ENCODE results near the gene DDX47. TPM values are rescaled to one million over a fixed set of nuclear protein-coding genes. Genes with fewer than 3 reads are reported as not detected.

The DDX47 gene
- total and polyA plus RNA-seq, 2 of the 13 experiments (the other 11 are each of a cell fraction or from before 2014, with no cell fraction given) = 48.5 to 78.7 TPM

DNA sequence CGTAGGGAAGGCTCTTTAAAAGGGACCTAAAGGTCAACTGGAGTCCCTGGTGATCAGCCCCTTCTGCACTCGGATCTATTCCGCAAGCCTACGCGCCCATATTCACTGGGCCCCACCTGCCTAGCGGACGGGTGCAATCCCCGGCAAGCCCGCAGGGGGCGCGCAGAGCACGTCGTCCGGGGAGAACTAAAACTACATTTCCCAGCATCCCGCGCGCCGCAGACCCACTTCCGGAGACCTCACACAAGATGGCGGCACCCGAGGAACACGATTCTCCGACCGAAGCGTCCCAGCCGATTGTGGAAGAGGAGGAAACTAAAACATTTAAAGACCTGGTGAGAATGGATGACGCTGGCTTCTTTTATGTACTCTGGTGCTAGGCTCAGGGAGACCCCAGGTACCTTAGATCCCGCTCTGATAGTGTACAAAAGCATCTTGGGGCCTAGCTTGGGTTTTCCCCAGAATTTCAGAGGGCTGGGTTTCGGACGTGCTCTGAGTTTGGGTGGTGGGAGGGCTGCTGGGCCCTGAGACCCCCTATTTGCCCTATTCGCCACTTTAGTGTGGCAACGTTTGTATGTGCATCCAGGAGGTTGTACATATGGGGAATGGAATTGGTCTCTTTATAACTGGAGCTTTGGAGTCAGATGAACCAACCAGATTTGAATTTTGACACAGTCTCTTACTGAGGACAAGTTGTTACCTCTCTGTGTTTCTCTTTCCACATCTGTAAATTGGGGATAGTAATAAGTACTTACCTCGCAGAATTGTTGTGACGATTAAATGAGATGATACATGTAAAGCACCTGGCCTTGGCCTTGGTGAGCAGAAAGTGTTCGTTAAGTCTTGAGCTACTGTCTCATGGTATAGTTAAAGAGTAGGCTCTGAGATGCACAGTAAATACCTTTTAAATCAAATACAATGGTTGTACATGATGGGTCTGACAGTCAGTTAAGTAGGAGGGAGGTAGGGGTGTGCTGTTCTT, at the start of gene DDX47 (continued):
- peak; percentile 43; the same call in 1 of the 2 replicates for TF ChIP-seq ZNF331 (CRISPR knock-in tag; IDR thresholded peaks at IDR 0.05)
- no peak for TF ChIP-seq ZC3H13 (CRISPR knock-in tag; IDR thresholded peaks at IDR 0.05)
- no peak for TF ChIP-seq ZNF841 (CRISPR knock-in tag; IDR thresholded peaks at IDR 0.05; ENCODE audit: borderline replicate concordance)
- TF ChIP-seq, protein P1, sequence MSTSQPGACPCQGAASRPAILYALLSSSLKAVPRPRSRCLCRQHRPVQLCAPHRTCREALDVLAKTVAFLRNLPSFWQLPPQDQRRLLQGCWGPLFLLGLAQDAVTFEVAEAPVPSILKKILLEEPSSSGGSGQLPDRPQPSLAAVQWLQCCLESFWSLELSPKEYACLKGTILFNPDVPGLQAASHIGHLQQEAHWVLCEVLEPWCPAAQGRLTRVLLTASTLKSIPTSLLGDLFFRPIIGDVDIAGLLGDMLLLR (CRISPR knock-in tag; IDR thresholded peaks at IDR 0.05) = peak; percentile 82; the same call in 1 of the 2 replicates
- no peak for TF ChIP-seq ZNF121 (CRISPR knock-in tag; IDR thresholded peaks at IDR 0.05)
- 0 out of 2 replicates have a peak, but pooled peaks have one; percentile 67 for TF ChIP-seq ZNF567 (CRISPR knock-in tag; IDR thresholded peaks at IDR 0.05; ENCODE audit: borderline replicate concordance)
- TF ChIP-seq ADNP (CRISPR knock-in tag; IDR thresholded peaks at IDR 0.05) = no peak
- 0 out of 2 replicates have a peak, but pooled peaks have one; percentile 86 for TF ChIP-seq RELA (CRISPR knock-in tag; IDR thresholded peaks at IDR 0.05)
- TF ChIP-seq MED13 (CRISPR knock-in tag; IDR thresholded peaks at IDR 0.05) = no peak
- TF ChIP-seq PHF21A (CRISPR knock-in tag; IDR thresholded peaks at IDR 0.05) = peak; percentile 72; the same call in 1 of the 2 replicates
- no peak for TF ChIP-seq MLLT10 (CRISPR knock-in tag; IDR thresholded peaks at IDR 0.05)
- TF ChIP-seq ZNF674 (CRISPR knock-in tag; IDR thresholded peaks at IDR 0.05; ENCODE audit: low read depth) = 0 out of 2 replicates have a peak, but pooled peaks have one; percentile 49
- TF ChIP-seq, protein P2, sequence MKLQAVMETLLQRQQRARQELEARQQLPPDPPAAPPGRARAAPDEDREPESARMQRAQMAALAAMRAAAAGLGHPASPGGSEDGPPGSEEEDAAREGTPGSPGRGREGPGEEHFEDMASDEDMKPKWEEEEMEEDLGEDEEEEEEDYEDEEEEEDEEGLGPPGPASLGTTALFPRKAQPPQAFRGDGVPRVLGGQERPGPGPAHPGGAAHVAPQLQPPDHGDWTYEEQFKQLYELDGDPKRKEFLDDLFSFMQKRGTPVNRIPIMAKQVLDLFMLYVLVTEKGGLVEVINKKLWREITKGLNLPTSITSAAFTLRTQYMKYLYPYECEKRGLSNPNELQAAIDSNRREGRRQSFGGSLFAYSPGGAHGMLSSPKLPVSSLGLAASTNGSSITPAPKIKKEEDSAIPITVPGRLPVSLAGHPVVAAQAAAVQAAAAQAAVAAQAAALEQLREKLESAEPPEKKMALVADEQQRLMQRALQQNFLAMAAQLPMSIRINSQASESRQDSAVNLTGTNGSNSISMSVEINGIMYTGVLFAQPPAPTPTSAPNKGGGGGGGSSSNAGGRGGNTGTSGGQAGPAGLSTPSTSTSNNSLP (IDR thresholded peaks at IDR 0.05; ENCODE audit: low read depth, low read length) = peak; percentile 51; the same call in 1 of the 2 replicates
- no peak for TF ChIP-seq ATRX (CRISPR knock-in tag; IDR thresholded peaks at IDR 0.05; ENCODE audit: borderline replicate concordance)
- TF ChIP-seq ZNF816 (CRISPR knock-in tag; IDR thresholded peaks at IDR 0.05; ENCODE audit: borderline replicate concordance) = 0 out of 2 replicates have a peak, but pooled peaks have one; percentile 32
- TF ChIP-seq ZNF605 (CRISPR knock-in tag; IDR thresholded peaks at IDR 0.05) = peak; percentile 87
- peak; percentile 49; the same call in 1 of the 2 replicates for TF ChIP-seq CEBPG (CRISPR knock-in tag; IDR thresholded peaks at IDR 0.05)
- TF ChIP-seq POLR2G (IDR thresholded peaks at IDR 0.05; ENCODE audit: low read depth, low read length) = peak; percentile 81
- TF ChIP-seq, protein P3, sequence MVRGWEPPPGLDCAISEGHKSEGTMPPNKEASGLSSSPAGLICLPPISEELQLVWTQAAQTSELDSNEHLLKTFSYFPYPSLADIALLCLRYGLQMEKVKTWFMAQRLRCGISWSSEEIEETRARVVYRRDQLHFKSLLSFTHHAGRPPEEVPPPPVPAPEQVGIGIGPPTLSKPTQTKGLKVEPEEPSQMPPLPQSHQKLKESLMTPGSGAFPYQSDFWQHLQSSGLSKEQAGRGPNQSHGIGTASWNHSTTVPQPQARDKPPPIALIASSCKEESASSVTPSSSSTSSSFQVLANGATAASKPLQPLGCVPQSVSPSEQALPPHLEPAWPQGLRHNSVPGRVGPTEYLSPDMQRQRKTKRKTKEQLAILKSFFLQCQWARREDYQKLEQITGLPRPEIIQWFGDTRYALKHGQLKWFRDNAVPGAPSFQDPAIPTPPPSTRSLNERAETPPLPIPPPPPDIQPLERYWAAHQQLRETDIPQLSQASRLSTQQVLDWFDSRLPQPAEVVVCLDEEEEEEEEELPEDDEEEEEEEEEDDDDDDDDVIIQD (CRISPR knock-in tag; IDR thresholded peaks at IDR 0.05; ENCODE audit: low read depth) = peak; percentile 70; the same call in 1 of the 2 replicates
- TF ChIP-seq CBX5 (CRISPR knock-in tag; IDR thresholded peaks at IDR 0.05; ENCODE audit: borderline replicate concordance) = peak; percentile 65; the same call in 1 of the 2 replicates
- TF ChIP-seq HCFC1 (IDR thresholded peaks at IDR 0.05; ENCODE audit: low read depth, low read length) = peak; percentile 96
- TF ChIP-seq FOXK1 (CRISPR knock-in tag; IDR thresholded peaks at IDR 0.05; ENCODE audit: borderline replicate concordance, low read depth) = peak; percentile 33; the same call in 1 of the 2 replicates
- TF ChIP-seq, protein P4, sequence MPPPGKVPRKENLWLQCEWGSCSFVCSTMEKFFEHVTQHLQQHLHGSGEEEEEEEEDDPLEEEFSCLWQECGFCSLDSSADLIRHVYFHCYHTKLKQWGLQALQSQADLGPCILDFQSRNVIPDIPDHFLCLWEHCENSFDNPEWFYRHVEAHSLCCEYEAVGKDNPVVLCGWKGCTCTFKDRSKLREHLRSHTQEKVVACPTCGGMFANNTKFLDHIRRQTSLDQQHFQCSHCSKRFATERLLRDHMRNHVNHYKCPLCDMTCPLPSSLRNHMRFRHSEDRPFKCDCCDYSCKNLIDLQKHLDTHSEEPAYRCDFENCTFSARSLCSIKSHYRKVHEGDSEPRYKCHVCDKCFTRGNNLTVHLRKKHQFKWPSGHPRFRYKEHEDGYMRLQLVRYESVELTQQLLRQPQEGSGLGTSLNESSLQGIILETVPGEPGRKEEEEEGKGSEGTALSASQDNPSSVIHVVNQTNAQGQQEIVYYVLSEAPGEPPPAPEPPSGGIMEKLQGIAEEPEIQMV (CRISPR knock-in tag; IDR thresholded peaks at IDR 0.05; ENCODE audit: low read depth) = peak; percentile 91
- TF ChIP-seq ZFP82 (CRISPR knock-in tag; IDR thresholded peaks at IDR 0.05; ENCODE audit: borderline replicate concordance) = peak; percentile 62; the same call in 1 of the 2 replicates

Data from HepG2 (cell line).